Activated CD4-positive, alpha-beta T cell treated with anti-CD3 and anti-CD28 coated beads, Interleukin-2, amount 10 ng/mL, durations not matched to agents 7 days and 5 days (primary cell): Measurements from ENCODE around the gene DUS2. TPM values are rescaled to one million over a fixed set of nuclear protein-coding genes. Genes with fewer than 3 reads are reported as not detected.

Experiments
- CTCF ChIA-PET: fragments of 350-600 bp; sonication (Branson Sonifier 250); formaldehyde crosslinking; loops from one replicate; lab custom pipeline; 2021; ENCODE audit warnings: antibody characterized with exemption; lab: Charles Lee
- POLR2A ChIA-PET: fragments of 350-600 bp; sonication (Branson Sonifier 250); formaldehyde crosslinking; loops from one replicate; lab custom pipeline; 2021; ENCODE audit warnings: antibody characterized with exemption; lab: Charles Lee
- DNase-seq: peaks from one replicate; pipeline ENCODE4 v3.0.0-alpha.2; 2020
- H3K27ac Mint-ChIP-seq: one replicate; pipeline ENCODE4 v1.8.0; 2021; ENCODE audit warnings: mild to moderate bottlenecking, moderate library complexity, mixed read lengths
- H3K27me3 Mint-ChIP-seq: one replicate; pipeline ENCODE4 v1.8.0; 2021; ENCODE audit warnings: mixed read lengths
- H3K36me3 Mint-ChIP-seq: one replicate; pipeline ENCODE4 v1.8.0; 2021; ENCODE audit warnings: low read depth, mixed read lengths
- H3K4me1 Mint-ChIP-seq: one replicate; pipeline ENCODE4 v1.8.0; 2021; ENCODE audit warnings: mixed read lengths
- H3K4me3 Mint-ChIP-seq: one replicate; pipeline ENCODE4 v1.8.0; 2021; ENCODE audit warnings: mild to moderate bottlenecking, moderate library complexity, mixed read lengths
- H3K9me3 Mint-ChIP-seq: one replicate; pipeline ENCODE4 v1.8.0; 2021; ENCODE audit warnings: mixed read lengths
- total RNA-seq, 2 experiments: library from RNA; stranded (reverse); gene quantifications; one replicate each; pipeline ENCODE4 v1.2.3, GENCODE V29; 2021

DUS2 gene
- total RNA-seq, result 10 to 100 TPM; 21.5 to 23.4 TPM

DNA sequence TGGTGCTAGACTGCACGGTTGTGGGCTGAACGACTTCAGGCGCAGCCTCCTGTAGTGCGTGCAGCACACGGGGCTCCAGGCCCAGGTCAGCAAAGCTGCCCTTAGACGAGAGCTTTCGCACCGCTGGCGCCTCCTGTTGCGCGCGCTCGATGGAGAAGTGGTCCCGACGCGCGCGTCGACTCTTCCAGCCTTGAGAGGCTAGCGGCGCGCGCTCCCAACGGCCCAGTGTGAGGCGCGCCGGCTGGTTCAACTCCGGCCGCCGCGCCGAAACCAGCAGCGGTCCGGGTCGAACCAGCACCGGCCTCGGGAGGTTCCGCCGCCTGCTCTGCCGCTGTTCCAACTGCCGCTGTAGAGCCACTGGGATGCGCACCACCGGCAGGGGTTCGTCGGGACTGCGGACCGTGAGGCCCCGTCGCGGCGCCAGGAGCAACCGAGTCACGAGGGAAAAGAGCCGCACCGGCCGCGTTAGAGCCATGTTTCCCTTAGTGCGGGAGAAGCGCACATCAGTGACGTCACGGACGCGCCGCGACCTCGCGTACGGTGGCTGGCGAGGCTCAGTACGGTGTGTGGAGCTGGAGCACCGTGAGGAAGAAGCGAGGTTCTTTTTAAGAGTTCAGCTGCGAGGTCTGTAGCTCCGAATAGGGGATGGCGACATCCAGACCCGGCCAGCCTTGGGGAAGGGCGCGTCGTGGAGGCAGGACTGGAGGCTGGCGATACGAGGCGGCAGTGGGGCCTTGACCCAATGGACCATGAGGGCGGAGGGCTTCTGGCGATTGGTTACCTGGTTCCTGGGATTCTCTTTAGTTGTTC is at the start of gene DUS2, which contains the start of gene DDX28:
Gene DUS2, plus strand, starts transcription at position 557 of the 810 bp plus-strand sequence. CDS start 14,740 bp downstream, outside the sequence.
Gene DDX28, minus strand, starts transcription at position 505 of the 810 bp plus-strand sequence. Its CDS starts 30 bp downstream, at position 475.
- Mint-ChIP-seq H3K4me3 (peak within 1 kb of the TSS; percentile 96), H3K27me3 (no peaks in the 10 kb centered on the region), H3K36me3 (peaks cover 28% of the 10 kb centered on the region), H3K27ac (peak within 1 kb of the TSS; percentile 95), H3K4me1 (peaks cover 34% of the 10 kb centered on the region), H3K9me3 (no peaks in the 10 kb centered on the region)
- ChIA-PET POLR2A (no interaction called here), CTCF (interaction anchor here (0.6 to 1.9 kb wide), 12 partner anchors 9 to 250 kb away, joined by 3 to 10 read pairs (median 3); partner anchors contain the start of gene DPEP2)
- DNase-seq, result peak; percentile 92

DNA sequence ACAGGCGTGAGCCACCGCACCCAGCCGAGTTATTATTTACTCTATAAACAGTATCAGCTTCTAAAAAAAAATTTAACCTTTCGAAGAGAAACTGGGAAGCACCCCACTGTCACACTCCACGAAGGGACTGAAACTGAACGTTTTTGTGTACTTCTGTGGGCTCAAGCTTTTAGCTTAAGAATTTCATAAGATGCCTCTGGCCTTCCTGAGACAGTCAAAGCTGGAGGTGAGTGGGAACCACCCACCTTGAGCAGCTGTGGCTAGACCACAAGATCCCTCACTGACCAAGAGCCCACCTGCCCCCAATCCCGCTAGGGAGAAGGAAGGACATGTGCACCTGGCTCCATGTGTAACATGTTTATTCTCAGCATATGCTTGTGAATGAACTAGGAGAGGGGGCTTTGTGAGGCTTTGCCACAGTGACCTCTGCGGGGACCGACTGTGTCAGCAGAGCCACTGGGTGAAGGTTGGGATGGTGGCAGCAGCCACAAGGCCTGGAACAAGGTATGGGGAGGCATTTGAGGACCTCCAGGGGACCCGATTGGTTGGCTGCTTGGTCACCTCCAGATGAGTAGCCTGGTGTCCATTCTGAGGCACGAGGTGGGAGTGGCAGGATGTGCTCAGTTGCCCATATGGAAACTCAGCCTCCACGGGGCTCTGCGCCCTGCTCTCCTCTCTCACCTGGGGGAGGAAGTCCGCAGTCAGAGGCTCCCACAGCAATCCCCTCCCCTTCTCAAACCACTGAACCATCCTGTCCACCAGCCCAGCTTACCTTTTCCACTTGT is 47.6 kb upstream of the DUS2 start:
- H3K36me3 Mint-ChIP-seq, result no peaks in the 10 kb centered on the region
- CTCF ChIA-PET, result interaction anchor here (0.5 to 0.6 kb wide), 2 partner anchors 26 to 1362 kb away, joined by 3 read pairs; no protein-coding TSS in a partner anchor
- DNase-seq, result no peak
- no peaks in the 10 kb centered on the region for H3K9me3 Mint-ChIP-seq
- H3K27ac Mint-ChIP-seq, result no peak overlapping the region
- no peaks in the 10 kb centered on the region for H3K4me1 Mint-ChIP-seq
- POLR2A ChIA-PET, result no interaction called here
- no peak overlapping the region for H3K4me3 Mint-ChIP-seq
- peaks cover 5% of the 10 kb centered on the region for H3K27me3 Mint-ChIP-seq

DNA sequence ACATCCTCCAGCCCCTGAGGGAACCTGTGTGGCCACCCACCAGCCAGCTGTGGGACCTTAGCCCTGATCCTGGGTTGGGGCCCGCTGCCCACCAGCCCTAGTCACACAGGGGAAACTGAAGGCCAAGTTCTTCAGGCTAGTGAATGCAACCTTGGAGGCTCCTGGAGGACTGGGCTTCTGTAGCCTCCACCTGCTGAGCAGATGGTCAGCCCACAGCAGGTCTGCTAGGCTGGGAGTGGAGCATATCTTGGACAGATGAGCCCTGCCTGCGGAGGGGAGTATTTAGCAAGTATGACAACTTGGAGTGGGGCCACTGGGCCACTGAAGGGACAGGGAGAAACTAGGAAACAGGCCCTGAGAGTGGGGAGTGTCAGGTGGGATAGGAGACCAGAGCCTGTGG is 46.9 kb upstream of the DUS2 start:
- ChIA-PET POLR2A (no interaction called here), CTCF (no interaction called here)
- Mint-ChIP-seq H3K27me3 (peaks cover 5% of the 10 kb centered on the region), H3K27ac (no peak overlapping the region), H3K4me3 (no peak overlapping the region), H3K36me3 (no peaks in the 10 kb centered on the region), H3K4me1 (no peaks in the 10 kb centered on the region), H3K9me3 (no peaks in the 10 kb centered on the region)
- DNase-seq, result no peak

DNA sequence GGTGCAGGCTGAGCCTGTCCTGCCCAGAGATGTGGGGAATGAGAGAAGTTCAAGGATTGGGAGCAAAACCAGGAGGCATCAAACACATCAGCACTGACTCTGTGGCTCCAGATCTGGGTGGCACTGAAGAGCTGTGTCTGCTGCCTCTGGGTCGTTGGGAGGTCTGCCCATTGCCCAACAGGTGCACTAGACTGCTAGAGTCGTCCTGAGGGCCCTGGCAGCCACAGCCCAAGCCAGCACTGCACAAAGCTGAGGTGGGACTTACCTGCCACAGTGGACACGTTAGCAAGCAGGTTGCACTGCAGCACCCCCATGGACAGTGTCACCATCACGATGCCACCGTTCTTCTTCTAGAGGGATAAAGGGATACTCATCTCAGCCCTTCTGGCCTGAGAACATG is 46.1 kb upstream of the DUS2 start:
- Mint-ChIP-seq H3K9me3 (no peaks in the 10 kb centered on the region), H3K4me3 (no peak overlapping the region), H3K27ac (no peak overlapping the region), H3K36me3 (no peaks in the 10 kb centered on the region), H3K4me1 (no peaks in the 10 kb centered on the region), H3K27me3 (peaks cover 5% of the 10 kb centered on the region)
- no peak for DNase-seq
- CTCF ChIA-PET, result no interaction called here
- POLR2A ChIA-PET, result no interaction called here

DNA sequence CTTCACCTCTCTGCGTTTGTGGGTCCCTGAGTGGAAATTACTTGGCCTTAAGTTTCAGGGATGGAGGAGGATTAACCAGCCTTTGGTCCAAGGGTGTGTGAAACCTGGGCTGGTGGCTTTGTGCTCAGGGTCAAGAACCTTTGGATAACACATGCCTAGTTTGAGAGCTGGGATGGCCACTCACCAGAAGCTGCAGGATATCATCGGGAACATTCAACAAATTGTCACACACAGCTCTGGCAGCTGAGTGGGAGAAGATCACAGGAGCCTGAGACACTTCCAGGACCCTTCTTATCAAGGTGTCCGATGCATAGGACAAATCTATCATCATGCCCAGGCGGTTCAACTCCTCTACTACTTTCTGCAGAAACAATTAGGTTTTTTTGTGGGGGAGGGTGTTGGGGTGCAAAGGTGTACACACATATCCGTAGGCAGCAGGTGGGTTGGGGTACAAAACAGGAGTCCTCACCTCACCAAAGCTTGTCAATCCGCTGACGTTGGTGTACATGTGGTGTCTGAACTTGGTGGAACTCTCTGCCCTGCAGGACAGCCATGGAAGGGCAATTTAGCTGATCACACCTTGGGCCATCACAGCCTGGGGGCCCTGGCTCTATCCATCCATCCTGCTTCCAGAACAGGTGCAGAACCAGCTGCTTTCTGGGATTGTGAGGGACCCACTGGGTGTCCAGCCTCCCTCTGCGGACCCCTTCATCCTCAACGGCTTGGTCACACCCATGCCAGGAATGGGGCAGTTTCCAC is 45.4 kb upstream of the DUS2 start:
- no peaks in the 10 kb centered on the region for H3K36me3 Mint-ChIP-seq
- no peak overlapping the region for H3K4me3 Mint-ChIP-seq
- DNase-seq, result no peak
- ChIA-PET POLR2A (no interaction called here), CTCF (interaction anchor here (0.6 kb wide), 1 partner anchor 34 kb away, joined by 6 read pairs; no protein-coding TSS in a partner anchor)
- no peak overlapping the region for H3K27ac Mint-ChIP-seq
- no peaks in the 10 kb centered on the region for H3K9me3 Mint-ChIP-seq
- H3K4me1 Mint-ChIP-seq, result peaks cover under 1% of the 10 kb centered on the region
- H3K27me3 Mint-ChIP-seq, result peaks cover 5% of the 10 kb centered on the region

DNA sequence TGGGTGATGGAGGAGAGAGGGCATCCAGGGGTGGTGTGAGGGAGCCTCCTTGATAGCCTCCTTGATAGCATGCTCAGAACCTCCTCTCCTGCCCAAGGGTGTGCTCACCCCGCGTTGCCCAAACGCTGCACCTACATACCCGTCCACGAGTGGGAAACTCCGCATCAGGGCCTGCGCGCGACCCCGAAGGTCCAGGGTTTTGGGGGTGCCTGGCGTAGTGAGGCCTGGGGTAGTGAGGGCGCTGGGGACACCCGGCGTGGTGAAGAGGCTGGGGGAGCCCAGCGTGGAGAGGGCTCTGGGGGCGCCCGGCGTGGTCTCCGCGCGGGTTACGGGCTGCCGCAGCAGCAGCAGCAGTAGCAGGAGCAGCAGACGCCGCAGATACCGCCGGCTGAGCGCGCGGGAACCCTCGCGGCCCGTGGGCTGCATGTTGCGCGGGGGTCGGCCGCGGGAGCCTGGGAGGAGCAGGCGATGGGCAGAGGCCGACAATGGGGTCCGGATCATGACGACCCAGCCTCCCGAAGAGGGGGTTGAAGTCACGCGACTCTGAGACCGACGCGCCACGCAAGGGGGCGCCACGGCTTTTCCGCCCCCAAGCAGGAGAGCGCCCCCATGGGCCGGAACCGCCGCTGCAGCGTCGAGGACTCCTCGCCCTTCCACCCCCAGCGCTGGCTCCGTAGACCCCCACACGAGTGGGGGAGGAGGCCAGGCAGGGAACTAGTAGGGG is 43.0 kb upstream of the DUS2 start, which contains the start of gene DPEP3:
Gene DPEP3, minus strand, starts transcription at position 545 of the 724 bp plus-strand sequence. Its CDS starts 119 bp downstream, at position 426.
- Mint-ChIP-seq H3K9me3 (no peaks in the 10 kb centered on the region), H3K36me3 (no peaks in the 10 kb centered on the region), H3K27ac (no peak within 1 kb of the TSS), H3K4me3 (no peak within 1 kb of the TSS), H3K27me3 (peaks cover 4% of the 10 kb centered on the region), H3K4me1 (peaks cover 24% of the 10 kb centered on the region)
- POLR2A ChIA-PET, result no interaction called here
- CTCF ChIA-PET, result interaction anchor here (0.8 to 1.5 kb wide), 4 partner anchors 14 to 85 kb away, joined by 3 to 5 read pairs (median 4); no protein-coding TSS in a partner anchor
- DNase-seq, result no peak

DNA sequence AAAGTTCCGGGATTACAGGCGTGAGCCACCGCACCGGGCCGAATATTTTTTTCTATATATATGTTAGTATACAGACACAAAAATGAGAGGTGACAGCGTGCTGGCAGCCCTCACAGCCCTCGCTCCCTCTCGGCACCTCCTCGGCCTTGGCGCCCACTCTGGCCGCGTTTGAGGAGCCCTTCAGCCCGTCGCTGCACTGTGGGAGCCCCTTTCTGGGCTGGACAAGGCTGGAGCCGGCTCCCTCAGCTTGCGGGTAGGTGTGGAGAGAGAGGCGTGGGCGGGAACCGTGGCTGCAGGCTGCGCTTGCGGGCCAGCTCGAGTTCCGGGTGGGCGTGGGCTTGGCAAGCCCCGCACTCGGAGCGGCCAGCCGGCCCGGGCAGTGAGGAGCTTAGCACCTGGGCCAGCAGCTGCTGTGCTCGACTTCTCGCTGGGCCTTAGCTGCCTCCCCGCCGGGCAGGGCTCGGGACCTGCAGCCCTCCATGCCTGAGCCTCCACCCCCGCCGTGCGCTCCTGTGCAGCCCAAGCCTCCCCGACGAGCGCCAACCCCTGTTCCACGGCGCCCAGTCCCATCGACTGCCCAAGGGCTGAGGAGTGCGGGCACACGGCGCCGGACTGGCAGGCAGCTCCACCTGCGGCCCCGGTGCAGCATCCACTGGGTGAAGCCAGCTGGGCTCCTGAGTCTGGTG is 40.9 kb upstream of the DUS2 start:
- no peaks in the 10 kb centered on the region for H3K9me3 Mint-ChIP-seq
- no peaks in the 10 kb centered on the region for H3K36me3 Mint-ChIP-seq
- ChIA-PET POLR2A (no interaction called here), CTCF (interaction anchor here (0.8 to 2.2 kb wide), 5 partner anchors 9 to 103 kb away, joined by 3 to 9 read pairs (median 3); partner anchors contain the start of gene NFATC3)
- peaks cover 3% of the 10 kb centered on the region for H3K27me3 Mint-ChIP-seq
- no peak overlapping the region for H3K4me3 Mint-ChIP-seq
- peaks cover 24% of the 10 kb centered on the region for H3K4me1 Mint-ChIP-seq
- no peak overlapping the region for H3K27ac Mint-ChIP-seq
- no peak for DNase-seq

DNA sequence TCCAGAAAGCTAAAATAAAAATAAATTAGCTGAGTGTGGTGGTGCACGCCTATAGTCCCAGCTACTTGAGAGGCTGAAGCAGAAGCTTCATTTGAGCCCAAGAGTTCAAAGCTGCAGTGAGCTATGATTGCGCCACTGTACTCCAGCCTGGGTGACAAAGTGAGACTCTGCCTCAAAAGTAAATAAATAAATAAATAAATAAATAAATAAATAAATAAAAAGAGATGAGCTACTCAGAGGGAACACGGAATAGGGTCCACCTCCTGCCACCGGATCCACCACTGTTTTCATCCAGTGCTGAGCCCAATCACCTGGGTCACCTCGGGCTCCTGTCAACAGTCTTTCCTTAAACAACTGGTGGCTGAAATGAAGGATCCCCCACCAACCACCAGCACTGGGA is 36.1 kb upstream of the DUS2 start:
- H3K4me1 Mint-ChIP-seq, result peaks cover 24% of the 10 kb centered on the region
- no peaks in the 10 kb centered on the region for H3K27me3 Mint-ChIP-seq
- H3K36me3 Mint-ChIP-seq, result no peaks in the 10 kb centered on the region
- ChIA-PET CTCF (interaction anchor here (1.5 kb wide), 1 partner anchor 11 kb away, joined by 5 read pairs; no protein-coding TSS in a partner anchor), POLR2A (interaction anchor here (0.7 kb wide), 1 partner anchor 324 kb away, joined by 4 read pairs; the partner anchor contains the start of genes PRMT7 and SLC7A6OS)
- DNase-seq, result no peak
- H3K27ac Mint-ChIP-seq, result no peak overlapping the region
- H3K9me3 Mint-ChIP-seq, result no peaks in the 10 kb centered on the region
- H3K4me3 Mint-ChIP-seq, result no peak overlapping the region

DNA sequence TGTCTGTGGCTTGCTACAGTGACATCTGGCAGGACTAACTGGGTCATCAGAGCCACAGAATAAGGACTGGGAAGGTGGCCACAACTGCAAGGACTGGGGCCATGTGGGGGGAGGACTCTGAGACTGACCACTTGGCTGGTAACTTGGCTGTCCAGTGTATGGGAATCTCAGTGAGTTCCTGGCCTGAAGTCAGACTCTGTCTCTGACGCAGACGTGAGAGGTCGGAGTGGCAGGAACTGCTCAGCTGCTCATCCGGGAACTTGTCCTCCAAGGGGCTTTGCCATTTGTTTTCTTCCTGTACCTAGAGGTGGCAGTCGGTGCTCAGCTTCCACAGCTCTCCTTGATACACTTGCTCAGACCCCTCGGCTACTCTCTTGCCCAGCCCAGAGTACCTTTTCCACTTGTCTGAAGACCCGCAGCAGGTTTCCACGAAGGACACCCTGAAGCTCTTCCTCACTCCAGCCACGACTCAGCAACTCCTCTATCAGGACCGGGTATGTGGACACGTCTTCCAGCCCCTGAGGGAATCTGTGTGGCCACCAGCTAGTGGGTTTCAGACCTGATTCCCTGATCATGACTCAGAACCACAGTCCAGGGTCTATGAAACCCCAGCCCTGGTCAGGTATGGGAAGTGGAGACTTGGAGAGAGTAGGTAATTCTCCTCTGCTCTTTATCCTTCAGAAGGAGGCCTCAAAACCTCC is 35.5 kb upstream of the DUS2 start:
- CTCF ChIA-PET, result interaction anchor here (0.6 to 1.5 kb wide), 2 partner anchors 10 to 170 kb away, joined by 3 to 5 read pairs; no protein-coding TSS in a partner anchor
- Mint-ChIP-seq H3K4me1 (peaks cover 26% of the 10 kb centered on the region), H3K9me3 (no peaks in the 10 kb centered on the region), H3K36me3 (no peaks in the 10 kb centered on the region), H3K27me3 (no peaks in the 10 kb centered on the region), H3K27ac (peak overlapping the region; percentile 0), H3K4me3 (no peak overlapping the region)
- POLR2A ChIA-PET, result no interaction called here
- DNase-seq, result no peak

DNA sequence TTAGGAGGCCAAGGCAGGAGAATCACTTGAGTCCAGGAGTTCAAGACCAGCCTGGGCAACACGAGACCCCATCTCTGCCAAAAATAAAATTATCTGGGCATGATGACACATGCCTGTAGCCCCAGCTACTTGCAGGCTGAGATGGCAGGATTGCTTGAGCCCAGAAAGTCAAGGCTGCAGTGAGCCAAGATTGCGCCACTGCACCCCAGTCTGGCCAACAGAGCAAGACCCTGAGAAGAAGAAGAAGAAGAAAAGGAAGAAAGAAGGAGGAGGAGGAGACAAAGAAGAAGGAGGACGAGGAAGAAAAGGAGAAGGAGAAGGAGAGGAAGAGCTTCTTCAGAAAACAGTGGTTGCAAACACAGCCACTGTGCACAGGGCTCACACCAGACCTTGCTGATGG is 34.4 kb upstream of the DUS2 start:
- H3K27me3 Mint-ChIP-seq, result no peaks in the 10 kb centered on the region
- CTCF ChIA-PET, result interaction anchor here (1.0 to 1.9 kb wide), 2 partner anchors 52 to 74 kb away, joined by 3 to 8 read pairs; no protein-coding TSS in a partner anchor
- no peak overlapping the region for H3K4me3 Mint-ChIP-seq
- no peaks in the 10 kb centered on the region for H3K9me3 Mint-ChIP-seq
- DNase-seq, result no peak
- H3K4me1 Mint-ChIP-seq, result peaks cover 24% of the 10 kb centered on the region
- peak overlapping the region; percentile 81 for H3K27ac Mint-ChIP-seq
- POLR2A ChIA-PET, result no interaction called here
- H3K36me3 Mint-ChIP-seq, result no peaks in the 10 kb centered on the region
